Body of pancreas (tissue), 4 donors: ENCODE results near the gene HOXC11. TPM values are rescaled to one million over a fixed set of nuclear protein-coding genes. Genes with fewer than 3 reads are reported as not detected.

ENCODE experiments used
- ATAC-seq: fragments of 150-250 bp; one replicate; pipeline ENCODE4 v1.9.1; 2016
- DNase-seq, 4 donors: peaks; one replicate each; pipeline ENCODE4 v3.0.0-alpha.2; 2019
- H3K27ac ChIP-seq, 4 donors: fragments of 200-600 bp; sonication (generic); 1 replicate in 3 of 4; 2 replicates in 1 of 4; pipeline versions ENCODE4 v1.5.1 to v1.6.1; 2016 to 2019; ENCODE audit warnings: mild to moderate bottlenecking in 1 of 4, mixed read lengths in 1 of 4, moderate library complexity in 1 of 4
- H3K27me3 ChIP-seq, 2 donors: fragments of 200-600 bp; sonication (generic); one replicate each; pipeline ENCODE4 v1.6.0; 2016; ENCODE audit warnings: mild to moderate bottlenecking in 1 of 2
- H3K36me3 ChIP-seq, 2 donors: fragments of 200-600 bp; sonication (generic); replicated peaks in 1 of 2; 2 replicates each; pipeline ENCODE4 v1.5.1; 2016; ENCODE audit warnings: low read depth in 2 of 2; ENCODE audit not compliant: insufficient read depth in 1 of 2
- H3K4me1 ChIP-seq: fragments of 200-600 bp; sonication (generic); one replicate; pipeline ENCODE4 v1.6.0; 2016
- H3K4me3 ChIP-seq, 2 donors: fragments of 200-600 bp; sonication (generic); 1 replicate in 1 of 2; 2 replicates in 1 of 2; pipeline ENCODE4 v1.5.1; 2016 to 2019
- H3K9me3 ChIP-seq, 3 donors: fragments of 200-600 bp; sonication (generic); 1 replicate in 2 of 3; 2 replicates in 1 of 3; pipeline ENCODE4 v1.5.1; 2016
- CTCF ChIP-seq, 7 experiments: fragments of 450-650 bp in 4 of 7; fragments of 200-600 bp in 3 of 7; sonication (generic) in 3 of 7; IDR thresholded peaks; one replicate each; pipeline ENCODE4 v1.5.1; 2016 to 2019; ENCODE audit warnings: antibody characterized with exemption in 7 of 7
- POLR2A ChIP-seq, 3 donors: fragments of 450-650 bp; IDR thresholded peaks; one replicate each; pipeline ENCODE4 v1.6.1; 2016; ENCODE audit warnings: antibody characterized with exemption in 3 of 3, mild to moderate bottlenecking in 2 of 3
- WGBS, 2 donors: methylation state at CpG; one replicate each; pipeline ENCODE4 v1.1.5; 2017; 5-methylcytosine and 5-hydroxymethylcytosine counted together
- intact Hi-C: fragments of 100-400 bp; cut with DNase I; formaldehyde crosslinking; loops from one replicate; pipeline ENCODE4 v1.15.1; 2023
- total RNA-seq, 2 donors: library from RNA; depleted of rRNA; stranded (reverse); fragments of >200 nt; gene quantifications; one replicate each; pipeline ENCODE4 v1.1.0, GENCODE V29; 2016

Gene HOXC11
- total RNA-seq, 2 donors from 2014 or later: not detected

GRCh38 chr12:53970451-53970850 is 2.5 kb upstream of the HOXC11 start:
- no peak for TF ChIP-seq CTCF (IDR thresholded peaks at IDR 0.05)
- no peak for TF ChIP-seq POLR2A (IDR thresholded peaks at IDR 0.05)
- DNase-seq: no peak
- H3K36me3 ChIP-seq: no peaks in the 10 kb centered on the region
- peaks cover 29% of the 10 kb centered on the region for H3K4me1 ChIP-seq
- intact Hi-C loops: no loop called here
- H3K27me3 ChIP-seq: peaks cover 3 to 88% of the 10 kb centered on the region in 2 donors
- no peak overlapping the region for H3K27ac ChIP-seq
- WGBS, 2 donors: 29 to 34% methylated on average over 4 of the region's 4 CpGs
- no peak for ATAC-seq
- H3K4me3 ChIP-seq: no peak overlapping the region
- H3K9me3 ChIP-seq: no peaks in the 10 kb centered on the region

- H3K27ac ChIP-seq: no peak overlapping the region
- H3K9me3 ChIP-seq: no peaks in the 10 kb centered on the region
- peaks cover 30% of the 10 kb centered on the region for H3K4me1 ChIP-seq
- WGBS, 2 donors: 57 to 64% methylated on average over 3 of the region's 3 CpGs
- H3K4me3 ChIP-seq: no peak overlapping the region
- H3K27me3 ChIP-seq: peaks cover 3 to 88% of the 10 kb centered on the region in 2 donors
- no peak for TF ChIP-seq CTCF (IDR thresholded peaks at IDR 0.05)
- no peak for TF ChIP-seq POLR2A (IDR thresholded peaks at IDR 0.05)
- no peaks in the 10 kb centered on the region for H3K36me3 ChIP-seq
- no peak for ATAC-seq
- DNase-seq: no peak
- intact Hi-C loops: no loop called here
Observed at GRCh38 chr12:53971129-53971528, 1.8 kb upstream of the HOXC11 start.

GRCh38 chr12:53971686-53972085 is 1.2 kb upstream of the HOXC11 start:
- Histone ChIP-seq H3K4me1 (peaks cover 24% of the 10 kb centered on the region), H3K27me3 (peaks cover 3 to 88% of the 10 kb centered on the region in 2 donors), H3K27ac (no peak overlapping the region), H3K9me3 (no peaks in the 10 kb centered on the region), H3K4me3 (no peak overlapping the region), H3K36me3 (no peaks in the 10 kb centered on the region)
- no peak for ATAC-seq
- 29 to 33% methylated on average over 1 to 2 of the region's 2 CpGs for WGBS, 2 donors
- intact Hi-C loops: no loop called here
- no peak for DNase-seq
- TF ChIP-seq CTCF (IDR thresholded peaks at IDR 0.05) (no peak), POLR2A (IDR thresholded peaks at IDR 0.05) (no peak)

- Histone ChIP-seq H3K36me3 (no peaks in the 10 kb centered on the region), H3K9me3 (no peaks in the 10 kb centered on the region), H3K27ac (no peak overlapping the region), H3K4me1 (peaks cover 22% of the 10 kb centered on the region), H3K27me3 (peaks cover 3 to 86% of the 10 kb centered on the region in 2 donors), H3K4me3 (no peak overlapping the region)
- intact Hi-C loops: no loop called here
- DNase-seq (no peak), ATAC-seq (no peak)
- 22 to 44% methylated on average over 9 of the region's 9 CpGs for WGBS, 2 donors
- TF ChIP-seq CTCF (IDR thresholded peaks at IDR 0.05) (no peak), POLR2A (IDR thresholded peaks at IDR 0.05) (no peak)
Observed at GRCh38 chr12:53972152-53972702, 699 bp upstream of the HOXC11 start.
